Femur (tissue), 1 donor: ENCODE data around the gene OPN1MW3.
"Not testable (repeated sequence)": the region's sequence is repeated elsewhere in the genome, so short reads cannot be mapped to it uniquely, and the experiment has no call there.

ENCODE experiments used
- DNase-seq: peaks from one replicate; pipeline ENCODE4 v3.0.0-alpha.2; 2017

OPN1MW3 gene

DNA sequence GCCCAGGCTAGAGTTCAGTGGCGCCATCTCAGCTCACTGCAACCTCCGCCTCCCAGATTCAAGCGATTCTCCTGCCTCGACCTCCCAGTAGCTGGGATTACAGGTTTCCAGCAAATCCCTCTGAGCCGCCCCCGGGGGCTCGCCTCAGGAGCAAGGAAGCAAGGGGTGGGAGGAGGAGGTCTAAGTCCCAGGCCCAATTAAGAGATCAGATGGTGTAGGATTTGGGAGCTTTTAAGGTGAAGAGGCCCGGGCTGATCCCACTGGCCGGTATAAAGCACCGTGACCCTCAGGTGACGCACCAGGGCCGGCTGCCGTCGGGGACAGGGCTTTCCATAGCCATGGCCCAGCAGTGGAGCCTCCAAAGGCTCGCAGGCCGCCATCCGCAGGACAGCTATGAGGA lies at the start of gene OPN1MW3:
Gene OPN1MW3, plus strand, starts transcription at position 301 of the 400 bp plus-strand sequence. Its CDS starts 38 bp downstream, at position 339.
- not testable (repeated sequence) for DNase-seq

DNA sequence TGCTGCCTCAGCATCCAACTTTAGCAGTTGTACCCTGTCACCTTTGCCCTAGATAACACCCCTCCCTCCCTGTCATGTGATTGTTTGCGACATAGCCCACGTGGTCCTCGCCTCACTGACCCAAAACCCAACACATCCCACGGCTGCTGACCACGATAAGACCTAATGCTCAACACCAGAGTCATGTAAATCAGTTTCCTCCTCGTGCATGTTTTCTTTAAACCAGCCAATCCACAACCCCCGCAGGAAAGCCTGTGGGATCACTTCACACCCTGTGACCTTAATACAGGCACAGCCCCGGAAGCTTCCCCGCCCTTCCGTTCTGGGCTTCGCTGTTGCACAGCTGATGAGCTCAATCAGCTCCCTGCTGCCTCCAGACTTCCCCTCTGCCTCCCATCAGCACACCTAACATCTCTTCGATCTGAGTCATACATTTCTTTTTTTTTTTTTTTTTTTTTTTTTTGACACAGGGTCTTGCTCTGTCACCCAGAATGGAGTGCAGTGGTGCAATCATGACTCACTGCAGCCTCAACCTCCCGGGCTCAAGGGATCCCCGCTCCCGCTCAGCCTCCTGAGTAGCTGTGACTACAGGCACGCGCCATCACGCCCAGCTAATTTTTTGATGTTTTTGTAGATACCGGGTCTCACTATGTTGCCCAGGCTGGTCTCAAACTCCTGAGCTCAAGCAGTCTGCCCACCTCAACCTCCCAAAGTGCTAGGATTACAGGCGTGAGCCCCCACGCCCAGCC lies 47.5 kb upstream of the OPN1MW3 start:
- DNase-seq: not testable (repeated sequence)

DNA sequence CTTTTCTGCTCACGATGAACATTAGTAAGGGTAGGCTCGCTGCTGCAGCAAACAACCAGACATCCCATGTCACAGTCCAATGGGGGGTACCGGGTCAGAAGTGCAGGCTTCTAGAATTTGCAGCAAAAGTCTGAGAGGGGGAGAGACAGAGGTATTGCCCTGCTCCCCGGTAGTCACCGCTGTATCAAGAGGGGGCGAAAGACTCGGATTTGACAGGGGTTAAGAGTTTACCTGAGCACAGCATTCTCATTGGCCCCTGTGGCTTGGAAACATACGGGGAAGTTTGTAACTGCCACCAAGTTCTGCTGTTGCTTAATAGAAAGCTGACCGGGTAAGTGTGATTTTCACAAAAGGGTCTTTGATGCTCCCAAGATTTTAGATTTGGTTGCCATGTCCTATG lies 46.3 kb upstream of the OPN1MW3 start:
- DNase-seq: not testable (repeated sequence)

DNA sequence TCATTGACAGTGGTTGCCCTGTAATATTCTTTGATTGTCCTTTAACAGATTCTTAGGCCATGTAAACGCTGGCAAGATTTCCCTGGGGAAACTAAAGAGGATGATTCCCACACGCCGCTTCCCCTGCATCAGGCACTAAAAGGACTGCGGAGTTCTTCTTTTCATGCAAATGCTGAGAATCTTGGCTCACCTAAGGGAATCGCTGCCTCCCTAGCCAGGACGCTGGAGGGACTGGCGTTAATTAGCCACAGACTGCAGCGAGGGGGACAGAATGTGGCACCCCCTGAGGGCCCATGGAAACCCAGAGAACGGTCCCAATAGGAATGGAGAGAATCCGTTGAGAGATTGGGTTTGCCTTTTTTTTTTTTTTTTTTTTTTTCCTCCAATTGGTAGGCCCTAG lies 45.9 kb upstream of the OPN1MW3 start:
- not testable (repeated sequence) for DNase-seq

DNA sequence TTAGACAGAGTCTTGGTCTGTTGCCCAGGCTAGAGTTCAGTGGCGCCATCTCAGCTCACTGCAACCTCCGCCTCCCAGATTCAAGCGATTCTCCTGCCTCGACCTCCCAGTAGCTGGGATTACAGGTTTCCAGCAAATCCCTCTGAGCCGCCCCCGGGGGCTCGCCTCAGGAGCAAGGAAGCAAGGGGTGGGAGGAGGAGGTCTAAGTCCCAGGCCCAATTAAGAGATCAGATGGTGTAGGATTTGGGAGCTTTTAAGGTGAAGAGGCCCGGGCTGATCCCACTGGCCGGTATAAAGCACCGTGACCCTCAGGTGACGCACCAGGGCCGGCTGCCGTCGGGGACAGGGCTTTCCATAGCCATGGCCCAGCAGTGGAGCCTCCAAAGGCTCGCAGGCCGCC lies 37.9 kb upstream of the OPN1MW3 start, which contains the start of gene OPN1MW2:
Gene OPN1MW2, plus strand, starts transcription at position 301 of the 400 bp plus-strand sequence. Its CDS starts 60 bp downstream, at position 361.
- not testable (repeated sequence) for DNase-seq

DNA sequence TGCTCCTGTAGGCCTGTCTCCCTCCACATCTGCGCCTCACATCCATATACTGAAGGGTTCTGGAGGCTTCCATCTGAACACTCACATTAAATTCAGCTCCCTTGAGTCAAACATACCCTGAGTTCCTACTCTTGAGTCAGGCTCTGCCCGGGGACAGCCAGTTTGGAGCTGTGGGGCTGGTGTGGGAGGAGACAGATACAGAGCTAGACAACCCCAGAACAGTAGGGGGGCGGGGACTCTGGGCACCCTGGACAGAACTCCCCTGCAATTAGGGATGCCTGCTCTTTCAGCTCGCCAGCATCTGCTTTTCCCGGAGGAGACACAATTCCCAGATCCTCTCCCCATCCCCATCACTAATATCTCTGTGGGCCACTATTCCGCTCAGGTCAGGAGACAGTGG lies 32.1 kb upstream of the OPN1MW3 start:
- not testable (repeated sequence) for DNase-seq

DNA sequence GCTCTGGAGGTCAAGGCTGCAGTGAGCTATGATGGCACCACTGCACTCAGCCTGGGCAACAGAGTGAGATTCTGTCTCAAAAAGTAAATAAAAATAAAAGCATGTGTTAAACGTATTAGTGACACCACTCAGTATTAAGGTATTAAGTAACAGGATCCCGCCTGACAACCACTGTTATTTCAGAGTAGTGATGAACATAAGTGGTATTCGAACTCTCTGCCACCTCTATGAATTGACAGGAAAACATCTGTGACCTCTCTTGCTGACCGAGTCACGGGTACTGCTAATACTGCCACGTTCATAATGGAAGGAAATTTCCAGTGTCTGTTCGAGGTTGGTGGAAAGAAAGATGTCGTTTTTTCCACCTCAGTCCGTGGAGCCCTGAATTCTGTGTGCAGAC lies 30.7 kb upstream of the OPN1MW3 start:
- not testable (repeated sequence) for DNase-seq

DNA sequence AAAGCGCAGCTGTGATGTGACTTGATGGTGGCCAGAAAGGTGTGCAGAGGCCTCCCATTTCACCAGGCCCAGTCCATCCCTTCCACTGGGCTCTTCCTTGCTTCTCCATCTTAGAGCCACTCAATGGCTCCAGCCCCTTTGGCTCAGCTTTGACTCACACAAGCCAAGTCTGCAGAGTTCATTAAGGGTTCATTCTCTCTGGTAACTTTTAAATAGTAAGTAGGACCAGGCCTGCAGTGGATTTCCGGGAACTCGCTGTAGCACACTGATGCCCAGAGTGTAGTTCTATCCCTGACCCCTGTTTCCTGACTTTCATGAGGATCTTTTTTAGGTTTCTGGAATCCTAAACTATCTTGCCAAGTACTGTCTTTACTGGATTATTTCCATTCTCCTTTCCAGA lies 25.9 kb upstream of the OPN1MW3 start:
- not testable (repeated sequence) for DNase-seq

DNA sequence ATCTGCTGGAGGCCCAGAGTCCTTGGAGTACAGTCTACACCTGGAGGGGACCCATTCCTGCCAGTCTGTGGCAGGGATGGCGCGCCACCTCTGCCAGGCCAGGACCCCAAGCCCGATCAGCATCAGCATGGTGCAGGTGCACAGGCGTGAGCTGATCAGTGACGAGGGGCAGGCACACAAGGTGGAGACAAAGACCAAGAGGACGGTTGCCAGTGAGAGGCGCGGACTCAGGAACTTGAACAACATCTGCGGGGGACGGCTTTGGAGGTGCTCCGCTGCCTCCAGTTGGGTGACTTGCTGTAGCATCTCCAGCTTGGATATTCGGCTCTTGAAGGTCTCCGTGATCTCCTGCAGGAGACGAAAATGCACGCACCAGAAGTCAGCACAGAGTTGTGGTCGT lies 23.8 kb upstream of the OPN1MW3 start:
- not testable (repeated sequence) for DNase-seq

DNA sequence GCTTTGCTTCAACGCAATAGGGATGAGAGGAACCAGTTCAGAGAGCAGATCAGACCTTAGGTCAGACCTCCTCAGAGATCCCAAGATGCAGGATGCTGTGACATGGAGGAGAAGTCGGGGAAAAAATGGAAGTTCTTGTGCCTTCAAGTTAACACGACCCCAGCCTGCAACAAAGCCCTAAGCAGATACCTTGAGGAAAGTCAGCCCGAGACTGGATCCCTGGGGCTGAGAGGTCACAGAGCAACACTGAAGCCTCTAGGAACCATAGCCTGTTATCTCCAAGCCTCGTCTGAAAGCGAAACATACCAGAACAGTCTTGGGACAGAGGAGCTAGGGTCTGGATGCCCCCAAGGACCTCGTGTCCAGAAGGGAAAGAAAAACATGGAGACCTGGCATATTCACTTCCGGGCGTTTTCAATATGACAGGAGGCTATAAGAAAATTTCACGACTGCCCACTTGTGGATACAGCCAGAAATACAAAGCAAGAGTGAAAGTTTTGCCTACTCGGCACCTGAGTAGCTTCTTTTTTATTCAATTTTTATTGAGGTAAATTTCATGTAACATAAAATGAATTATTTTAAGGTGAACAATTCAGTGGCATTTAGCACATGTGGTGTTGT lies 18.3 kb upstream of the OPN1MW3 start:
- not testable (repeated sequence) for DNase-seq

DNA sequence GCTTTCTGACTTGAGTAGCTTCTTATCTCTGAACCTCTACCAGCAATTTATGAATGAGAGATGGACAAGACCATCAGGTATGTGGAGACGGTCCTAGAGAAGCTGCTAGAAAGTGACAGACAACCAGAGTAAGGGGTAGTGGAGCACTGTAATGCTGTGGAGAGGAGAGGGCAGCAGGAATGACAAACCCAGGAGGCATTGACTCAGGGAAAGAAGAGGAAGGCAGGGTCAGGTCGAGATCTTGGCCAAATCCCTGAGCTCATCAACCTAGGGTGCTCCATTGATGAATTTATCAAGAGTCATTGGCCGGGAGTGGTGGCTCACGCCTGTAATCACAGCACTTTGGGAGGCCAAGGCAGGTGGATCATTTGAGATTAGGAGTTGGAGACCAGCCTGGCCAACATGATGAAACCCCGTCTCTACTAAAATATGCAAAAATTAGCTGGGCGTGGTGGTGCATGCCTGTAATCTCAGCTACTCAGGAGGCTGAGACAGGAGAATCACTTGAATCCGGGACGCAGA lies 17.3 kb upstream of the OPN1MW3 start:
- not testable (repeated sequence) for DNase-seq

DNA sequence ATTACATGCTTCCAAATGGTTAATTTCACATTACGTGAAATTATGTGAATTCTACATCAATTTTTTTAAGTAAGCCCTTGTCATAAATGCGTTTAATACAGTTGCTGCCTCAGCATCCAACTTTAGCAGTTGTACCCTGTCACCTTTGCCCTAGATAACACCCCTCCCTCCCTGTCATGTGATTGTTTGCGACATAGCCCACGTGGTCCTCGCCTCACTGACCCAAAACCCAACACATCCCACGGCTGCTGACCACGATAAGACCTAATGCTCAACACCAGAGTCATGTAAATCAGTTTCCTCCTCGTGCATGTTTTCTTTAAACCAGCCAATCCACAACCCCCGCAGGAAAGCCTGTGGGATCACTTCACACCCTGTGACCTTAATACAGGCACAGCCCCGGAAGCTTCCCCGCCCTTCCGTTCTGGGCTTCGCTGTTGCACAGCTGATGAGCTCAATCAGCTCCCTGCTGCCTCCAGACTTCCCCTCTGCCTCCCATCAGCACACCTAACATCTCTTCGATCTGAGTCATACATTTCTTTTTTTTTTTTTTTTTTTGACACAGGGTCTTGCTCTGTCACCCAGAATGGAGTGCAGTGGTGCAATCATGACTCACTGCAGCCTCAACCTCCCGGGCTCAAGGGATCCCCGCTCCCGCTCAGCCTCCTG lies 9.9 kb upstream of the OPN1MW3 start:
- not testable (repeated sequence) for DNase-seq

DNA sequence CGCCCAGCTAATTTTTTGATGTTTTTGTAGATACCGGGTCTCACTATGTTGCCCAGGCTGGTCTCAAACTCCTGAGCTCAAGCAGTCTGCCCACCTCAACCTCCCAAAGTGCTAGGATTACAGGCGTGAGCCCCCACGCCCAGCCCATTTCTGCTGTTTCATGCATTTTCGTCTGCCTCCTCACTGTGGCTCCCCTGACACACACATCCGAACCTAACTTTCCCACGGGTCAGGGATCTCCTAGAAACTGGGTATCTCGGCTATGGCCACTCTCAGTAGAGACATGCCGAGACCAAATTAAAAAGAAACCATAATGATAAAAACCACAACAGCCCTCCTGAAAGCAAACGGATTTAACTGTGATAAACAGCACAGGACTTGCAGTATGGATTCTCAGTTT lies 9.3 kb upstream of the OPN1MW3 start:
- not testable (repeated sequence) for DNase-seq

DNA sequence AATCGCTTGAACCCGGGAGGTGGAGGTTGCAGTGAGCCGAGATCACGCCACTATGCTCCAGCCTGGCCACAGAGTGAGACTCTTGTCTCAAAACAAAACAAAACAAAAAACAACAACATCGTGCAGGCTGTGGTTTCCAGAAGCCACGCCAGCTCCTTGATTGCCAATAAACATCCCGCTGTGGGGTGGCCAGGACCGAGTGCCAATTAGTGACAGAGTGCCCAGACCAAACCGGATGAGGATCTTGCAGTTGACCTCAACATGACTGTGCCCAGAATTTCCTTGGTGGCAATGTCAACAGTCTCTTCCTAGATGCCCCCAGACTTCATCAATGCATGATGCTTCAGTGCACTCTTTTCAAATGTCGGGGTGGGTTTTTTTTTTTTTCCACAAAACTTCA lies 1.3 kb downstream of the OPN1MW3 start:
- not testable (repeated sequence) for DNase-seq

DNA sequence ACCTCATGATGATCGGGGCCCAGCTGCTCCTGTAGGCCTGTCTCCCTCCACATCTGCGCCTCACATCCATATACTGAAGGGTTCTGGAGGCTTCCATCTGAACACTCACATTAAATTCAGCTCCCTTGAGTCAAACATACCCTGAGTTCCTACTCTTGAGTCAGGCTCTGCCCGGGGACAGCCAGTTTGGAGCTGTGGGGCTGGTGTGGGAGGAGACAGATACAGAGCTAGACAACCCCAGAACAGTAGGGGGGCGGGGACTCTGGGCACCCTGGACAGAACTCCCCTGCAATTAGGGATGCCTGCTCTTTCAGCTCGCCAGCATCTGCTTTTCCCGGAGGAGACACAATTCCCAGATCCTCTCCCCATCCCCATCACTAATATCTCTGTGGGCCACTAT lies 5.7 kb downstream of the OPN1MW3 start:
- not testable (repeated sequence) for DNase-seq

DNA sequence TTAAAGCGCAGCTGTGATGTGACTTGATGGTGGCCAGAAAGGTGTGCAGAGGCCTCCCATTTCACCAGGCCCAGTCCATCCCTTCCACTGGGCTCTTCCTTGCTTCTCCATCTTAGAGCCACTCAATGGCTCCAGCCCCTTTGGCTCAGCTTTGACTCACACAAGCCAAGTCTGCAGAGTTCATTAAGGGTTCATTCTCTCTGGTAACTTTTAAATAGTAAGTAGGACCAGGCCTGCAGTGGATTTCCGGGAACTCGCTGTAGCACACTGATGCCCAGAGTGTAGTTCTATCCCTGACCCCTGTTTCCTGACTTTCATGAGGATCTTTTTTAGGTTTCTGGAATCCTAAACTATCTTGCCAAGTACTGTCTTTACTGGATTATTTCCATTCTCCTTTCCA lies 11.9 kb downstream of the OPN1MW3 start:
- not testable (repeated sequence) for DNase-seq

DNA sequence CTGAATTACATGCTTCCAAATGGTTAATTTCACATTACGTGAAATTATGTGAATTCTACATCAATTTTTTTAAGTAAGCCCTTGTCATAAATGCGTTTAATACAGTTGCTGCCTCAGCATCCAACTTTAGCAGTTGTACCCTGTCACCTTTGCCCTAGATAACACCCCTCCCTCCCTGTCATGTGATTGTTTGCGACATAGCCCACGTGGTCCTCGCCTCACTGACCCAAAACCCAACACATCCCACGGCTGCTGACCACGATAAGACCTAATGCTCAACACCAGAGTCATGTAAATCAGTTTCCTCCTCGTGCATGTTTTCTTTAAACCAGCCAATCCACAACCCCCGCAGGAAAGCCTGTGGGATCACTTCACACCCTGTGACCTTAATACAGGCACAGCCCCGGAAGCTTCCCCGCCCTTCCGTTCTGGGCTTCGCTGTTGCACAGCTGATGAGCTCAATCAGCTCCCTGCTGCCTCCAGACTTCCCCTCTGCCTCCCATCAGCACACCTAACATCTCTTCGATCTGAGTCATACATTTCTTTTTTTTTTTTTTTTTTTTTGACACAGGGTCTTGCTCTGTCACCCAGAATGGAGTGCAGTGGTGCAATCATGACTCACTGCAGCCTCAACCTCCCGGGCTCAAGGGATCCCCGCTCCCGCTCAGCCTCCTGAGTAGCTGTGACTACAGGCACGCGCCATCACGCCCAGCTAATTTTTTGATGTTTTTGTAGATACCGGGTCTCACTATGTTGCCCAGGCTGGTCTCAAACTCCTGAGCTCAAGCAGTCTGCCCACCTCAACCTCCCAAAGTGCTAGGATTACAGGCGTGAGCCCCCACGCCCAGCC lies 27.3 kb downstream of the OPN1MW3 start:
- not testable (repeated sequence) for DNase-seq

DNA sequence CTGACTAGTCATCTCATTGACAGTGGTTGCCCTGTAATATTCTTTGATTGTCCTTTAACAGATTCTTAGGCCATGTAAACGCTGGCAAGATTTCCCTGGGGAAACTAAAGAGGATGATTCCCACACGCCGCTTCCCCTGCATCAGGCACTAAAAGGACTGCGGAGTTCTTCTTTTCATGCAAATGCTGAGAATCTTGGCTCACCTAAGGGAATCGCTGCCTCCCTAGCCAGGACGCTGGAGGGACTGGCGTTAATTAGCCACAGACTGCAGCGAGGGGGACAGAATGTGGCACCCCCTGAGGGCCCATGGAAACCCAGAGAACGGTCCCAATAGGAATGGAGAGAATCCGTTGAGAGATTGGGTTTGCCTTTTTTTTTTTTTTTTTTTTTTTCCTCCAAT lies 29.0 kb downstream of the OPN1MW3 start:
- DNase-seq: not testable (repeated sequence)

DNA sequence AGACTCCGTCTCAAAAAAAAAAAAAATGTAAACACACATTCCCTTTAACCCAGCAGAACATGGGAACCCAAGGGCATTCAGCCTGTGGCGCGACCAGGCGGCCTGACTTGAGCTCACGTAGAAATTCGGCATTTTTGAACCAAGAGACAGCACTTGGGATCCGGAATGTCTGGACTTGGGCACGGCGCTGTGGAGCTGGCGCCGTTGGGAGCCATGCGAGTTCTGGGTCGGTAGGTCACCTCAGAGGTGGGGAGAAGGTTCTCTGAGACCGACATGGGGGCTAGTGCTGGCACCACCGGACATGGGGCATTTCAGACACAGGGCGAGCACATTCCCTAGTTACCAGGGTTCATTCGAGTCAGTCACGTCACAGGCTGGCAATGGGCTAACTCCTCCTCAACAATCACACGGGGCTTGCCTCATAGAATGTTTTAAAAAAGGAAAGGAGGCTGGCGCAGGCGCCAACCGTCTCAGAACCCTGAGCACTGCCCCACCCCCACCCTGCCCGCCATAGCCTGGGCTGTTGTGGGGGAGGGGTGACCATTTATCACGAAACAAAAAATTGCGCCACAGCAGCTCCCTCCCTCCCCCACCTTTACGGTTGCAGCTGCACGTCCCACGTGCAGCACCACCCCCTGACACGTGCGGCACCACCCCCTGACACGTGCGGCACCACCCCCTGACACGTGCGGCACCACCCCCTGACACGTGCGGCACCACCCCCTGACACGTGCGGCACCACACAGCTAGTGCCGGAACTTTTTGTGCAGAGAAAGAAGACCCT lies 37.6 kb downstream of the OPN1MW3 start, which contains the start of gene TEX28:
Gene TEX28, minus strand, starts transcription at position 334 of the 784 bp plus-strand sequence. CDS start 3,007 bp downstream, outside the sequence.
- DNase-seq: no peak

DNA sequence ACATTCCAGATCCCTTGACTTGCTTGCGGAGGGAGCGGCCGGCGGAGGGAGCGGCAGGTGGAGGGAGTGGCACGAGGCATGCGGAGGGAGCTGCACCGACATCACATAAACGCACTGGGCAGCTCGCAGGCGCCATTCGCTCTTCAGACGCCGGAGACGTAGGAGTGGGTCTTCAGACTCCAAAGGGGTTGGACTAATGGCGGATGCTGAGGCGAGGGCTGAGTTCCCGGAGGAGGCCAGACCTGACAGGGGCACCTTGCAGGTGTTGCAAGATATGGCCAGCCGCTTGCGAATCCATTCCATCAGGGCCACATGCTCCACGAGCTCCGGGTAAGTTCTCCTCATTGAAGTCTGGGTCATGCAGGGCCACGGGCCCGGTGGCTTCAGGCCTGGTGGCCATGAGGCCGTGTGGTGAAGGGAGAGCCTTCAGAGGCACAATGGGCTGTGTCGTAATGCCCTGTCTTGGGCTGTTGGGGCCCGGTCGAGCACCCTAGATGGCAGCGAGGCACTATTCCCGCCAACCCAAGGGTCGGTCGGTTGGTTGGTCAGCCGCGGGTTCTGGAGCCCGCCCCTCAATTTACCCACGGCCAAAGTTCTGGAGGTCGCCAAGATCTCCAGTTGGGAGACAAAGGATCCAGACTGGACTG lies 38.4 kb downstream of the OPN1MW3 start, which contains the start of gene TKTL1:
Gene TKTL1, plus strand, starts transcription at position 132 of the 647 bp plus-strand sequence. Its CDS starts 65 bp downstream, at position 197.
- DNase-seq: no peak

DNA sequence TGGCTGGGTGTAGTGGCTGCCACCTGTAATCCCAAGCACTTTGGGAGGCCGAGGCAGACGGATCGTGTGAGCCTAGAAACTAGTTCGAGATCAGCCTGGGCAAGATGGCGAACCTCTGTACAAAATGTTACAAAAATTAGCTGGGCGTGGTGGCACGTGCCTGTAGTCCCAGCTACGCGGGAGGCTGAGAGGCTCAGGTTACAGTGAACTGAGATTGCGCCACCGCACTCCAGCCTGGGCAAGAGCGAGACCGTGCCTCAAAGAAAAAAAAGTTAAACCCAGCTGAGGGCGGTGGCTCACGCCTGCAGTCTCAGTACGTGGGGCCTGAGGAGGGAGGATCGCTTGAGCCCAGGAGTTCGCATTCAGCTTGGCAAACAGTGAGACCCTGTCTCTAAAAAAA lies 39.3 kb downstream of the OPN1MW3 start:
- DNase-seq: no peak
